ENCODE data around the gene NUP214.

DNA sequence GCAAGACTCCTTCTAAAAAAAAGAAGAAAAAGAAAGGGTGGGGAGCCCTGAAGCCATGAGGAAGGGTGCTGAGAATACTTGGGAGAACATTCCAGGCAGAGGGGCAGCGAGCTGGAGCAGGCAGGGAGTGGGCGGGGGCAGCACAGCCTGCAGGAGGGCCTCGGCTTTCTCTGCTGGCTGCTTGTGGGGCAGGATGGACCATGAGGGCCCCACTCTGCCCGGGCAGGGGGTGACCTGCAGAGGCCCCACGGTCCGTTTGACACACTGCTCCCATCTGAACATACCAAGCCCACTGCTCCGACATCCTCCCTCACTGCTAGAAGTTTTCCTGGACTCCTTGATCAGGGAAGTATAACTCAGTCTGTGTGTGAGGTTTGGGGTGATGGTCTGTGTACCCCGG is 11.7 kb upstream of the NUP214 start:
- TF ChIP-seq POLR2A (IDR thresholded peaks at IDR 0.05; ENCODE audit: low read length) (no peak), GATA1 (IDR thresholded peaks at IDR 0.05; ENCODE audit: low read depth, low read length) (no peak)
